NCI-H1417 treated with DMSO at 0.1 percent for 48 hours (cell line): Measurements from ENCODE around the gene ATP8B4.
"Not testable (repeated sequence)": the region's sequence is repeated elsewhere in the genome, so short reads cannot be mapped to it uniquely, and the experiment has no call there.

ENCODE experiments used
- DNase-seq: peaks from one replicate; lab custom pipeline; 2025; lab: John Stamatoyannopoulos, UW

The ATP8B4 gene

DNA sequence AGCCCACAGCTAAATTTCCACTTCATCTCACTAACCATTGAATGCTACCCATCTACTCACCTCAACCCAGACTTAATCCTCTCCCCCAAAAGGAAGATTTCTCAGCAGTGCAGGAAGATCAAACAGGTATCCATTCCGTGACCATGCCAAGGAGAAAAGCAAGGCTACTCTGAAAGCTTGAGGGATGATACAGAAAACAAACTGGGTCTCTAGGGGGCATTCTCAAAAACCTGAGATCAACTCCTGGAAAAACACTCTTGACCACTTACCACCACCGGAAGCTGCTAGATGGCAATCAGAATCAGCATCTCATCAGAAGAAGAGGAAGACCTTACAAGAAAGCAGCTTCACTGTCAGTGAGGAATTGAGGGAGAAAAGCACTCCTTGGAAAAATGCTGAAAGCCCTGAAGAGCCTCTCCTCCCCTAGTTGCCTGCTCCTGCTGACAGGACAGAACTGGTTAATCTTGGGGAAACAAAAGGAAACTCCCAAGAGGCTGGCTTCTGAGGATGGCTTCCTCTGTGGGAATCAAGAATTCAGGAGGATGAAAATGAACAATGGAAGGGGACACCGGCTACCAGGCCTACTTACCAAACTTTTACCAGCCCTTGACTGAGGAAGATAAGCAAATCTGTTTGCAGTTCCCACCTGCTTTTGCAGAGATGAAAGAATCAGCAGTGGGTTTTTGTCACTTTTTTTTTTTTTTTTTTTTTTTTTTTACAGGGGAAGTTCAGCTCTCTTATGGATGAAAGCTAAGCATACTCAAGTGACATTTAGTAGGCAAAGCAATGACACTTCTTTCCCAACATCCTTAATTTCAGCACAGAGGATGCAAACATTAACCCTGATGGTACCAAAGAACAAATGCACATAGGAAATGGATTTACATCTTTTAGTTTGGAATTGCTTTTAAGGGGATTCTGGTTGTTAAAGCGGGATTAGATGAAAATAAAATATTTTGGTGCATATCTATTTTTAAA is at the start of gene ATP8B4:
Gene ATP8B4 (minus strand): TSS at position 171 of the 978 bp plus-strand sequence. CDS start 12,267 bp downstream, outside the sequence.
- no peak for DNase-seq

DNA sequence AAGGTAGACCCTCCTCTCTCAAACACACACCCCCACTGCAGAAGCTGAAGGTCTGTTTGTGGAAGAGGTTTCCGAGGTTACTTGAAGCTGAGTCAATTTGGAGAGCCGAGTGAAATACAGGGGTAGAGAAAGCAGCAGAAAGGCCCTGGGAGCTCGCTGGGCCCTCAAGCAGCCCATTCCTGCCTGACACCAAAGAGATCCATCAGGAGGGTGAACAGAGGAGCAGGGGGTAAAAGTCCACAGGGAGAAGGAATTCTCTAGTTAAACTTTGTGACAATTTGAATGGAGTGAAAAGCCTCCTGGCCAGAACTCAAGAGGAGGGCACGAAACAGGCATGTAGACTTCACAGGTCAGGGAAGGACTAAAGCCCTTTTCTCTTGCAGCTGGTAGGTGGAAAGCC is 49.3 kb upstream of the ATP8B4 start:
- no peak for DNase-seq

DNA sequence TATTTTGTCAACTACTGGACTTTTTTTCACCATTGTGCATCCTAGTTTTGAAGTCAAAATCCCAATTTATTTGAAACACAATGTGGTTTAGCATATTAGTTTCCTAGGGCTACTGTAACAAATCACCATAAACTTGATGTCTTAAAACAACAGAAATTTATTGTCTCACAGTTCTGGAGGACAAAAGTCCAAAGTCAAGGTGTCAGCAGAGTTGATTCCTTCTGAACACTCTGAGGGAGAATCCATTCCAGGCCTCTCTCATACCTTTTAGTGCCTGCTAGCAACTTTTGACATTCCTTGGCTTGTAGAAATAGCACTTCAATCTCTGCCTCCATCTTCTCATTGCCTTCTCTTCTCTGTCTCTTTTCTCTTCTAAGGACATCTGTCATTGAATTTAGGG is 48.1 kb upstream of the ATP8B4 start:
- DNase-seq, result no peak

- DNase-seq, result no peak
Measured at GRCh38 chr15:50166216-50166615, 47.2 kb upstream of the ATP8B4 start.

DNA sequence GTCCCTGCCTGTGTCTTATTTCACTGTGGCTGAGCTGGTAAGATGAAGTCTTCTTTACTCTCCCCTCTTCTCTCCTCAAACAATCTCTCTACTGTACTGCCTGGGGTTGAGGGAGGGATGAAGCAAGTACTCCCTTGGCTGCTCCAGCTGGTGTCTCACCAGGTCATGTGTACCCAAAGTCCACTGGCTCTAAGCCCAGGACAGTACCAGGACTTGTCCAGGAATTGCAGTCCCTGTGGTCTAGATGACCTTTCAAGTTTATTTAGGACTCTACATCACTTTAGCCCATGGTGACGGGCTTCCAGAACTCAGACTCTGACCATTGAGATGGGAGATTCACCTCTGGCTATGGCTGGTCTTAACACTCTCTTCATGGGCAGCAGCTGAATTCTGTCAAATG is 45.4 kb upstream of the ATP8B4 start:
- no peak for DNase-seq

DNA sequence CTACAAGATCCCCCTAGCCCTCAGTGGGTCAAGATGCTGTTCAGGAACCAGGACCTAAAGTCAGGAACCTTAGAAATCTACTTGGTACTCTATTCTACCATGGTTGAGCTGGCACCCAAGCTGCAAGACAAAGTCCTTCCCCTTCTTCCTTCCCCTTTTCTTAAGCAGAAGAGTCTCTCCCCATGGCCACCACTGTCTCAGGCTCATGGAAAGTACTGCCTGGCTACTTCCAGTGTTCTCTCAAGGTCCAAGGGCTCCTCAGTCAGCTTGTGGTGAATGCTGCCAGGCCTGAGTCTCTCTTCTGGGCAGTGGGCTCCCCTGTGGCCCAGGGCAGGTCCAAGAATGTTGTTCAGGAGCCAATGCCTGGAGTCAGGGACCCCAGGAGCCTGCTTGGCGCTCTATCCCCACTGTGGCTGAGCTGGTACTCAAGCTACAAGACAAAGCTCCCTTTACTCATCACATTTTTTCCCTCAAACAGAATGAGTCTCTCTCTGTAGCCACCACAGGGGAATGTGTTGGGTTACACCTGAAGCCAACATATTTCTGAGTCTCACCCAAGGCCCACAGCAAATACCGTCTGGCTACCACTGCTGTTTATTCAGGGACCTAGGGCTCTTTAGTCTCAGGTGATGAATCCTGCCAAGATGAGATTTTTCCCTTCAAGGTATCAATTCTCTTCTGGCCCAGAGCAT is 44.8 kb upstream of the ATP8B4 start:
- no peak for DNase-seq

- DNase-seq, result no peak
Measured at GRCh38 chr15:50162969-50163718, 44.1 kb upstream of the ATP8B4 start.

- DNase-seq, result not testable (repeated sequence)
Measured at GRCh38 chr15:50158236-50158635, 39.2 kb upstream of the ATP8B4 start.

GRCh38 chr15:50151476-50151875 is 32.4 kb upstream of the ATP8B4 start:
- no peak for DNase-seq

- DNase-seq, result no peak
Measured at GRCh38 chr15:50150851-50151250, 31.8 kb upstream of the ATP8B4 start.

DNA sequence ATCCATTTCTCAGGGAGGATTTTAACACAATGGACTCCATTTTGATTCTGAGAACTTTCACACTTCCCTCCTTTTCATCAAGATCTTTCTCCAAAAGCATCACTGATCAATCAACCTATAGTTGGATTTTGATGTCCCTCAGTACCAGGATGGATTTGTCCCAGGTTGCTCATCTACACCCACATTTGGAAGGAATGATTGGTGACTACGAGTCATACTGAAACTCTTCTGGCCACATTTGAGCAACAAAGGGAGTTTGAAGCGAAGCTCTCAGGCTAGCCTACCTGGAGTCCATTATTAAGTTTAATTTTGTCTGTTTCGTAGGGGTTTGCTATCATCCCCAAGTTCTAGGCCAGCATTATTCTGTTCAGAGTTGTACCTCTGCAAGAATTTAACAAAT is 31.3 kb upstream of the ATP8B4 start:
- no peak for DNase-seq

DNA sequence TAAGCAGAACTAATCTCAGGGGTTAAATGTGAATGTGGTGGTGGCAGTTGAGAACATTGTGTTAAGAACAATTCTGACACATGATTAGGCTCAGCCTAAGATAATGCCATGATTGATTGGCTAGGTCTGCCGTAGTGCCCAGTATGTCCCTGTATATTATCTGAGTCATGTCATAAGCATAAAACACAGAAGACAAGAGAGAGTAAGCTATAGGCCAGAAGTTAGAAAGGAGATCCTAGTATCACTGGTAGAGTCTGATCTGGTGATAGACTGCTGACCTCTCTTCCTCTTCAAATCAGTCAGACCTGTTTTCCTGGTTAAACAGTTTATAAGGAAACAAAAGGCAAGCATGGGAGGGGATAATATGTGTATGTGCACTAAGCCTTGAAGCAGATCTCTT is 30.1 kb upstream of the ATP8B4 start:
- DNase-seq, result no peak

DNA sequence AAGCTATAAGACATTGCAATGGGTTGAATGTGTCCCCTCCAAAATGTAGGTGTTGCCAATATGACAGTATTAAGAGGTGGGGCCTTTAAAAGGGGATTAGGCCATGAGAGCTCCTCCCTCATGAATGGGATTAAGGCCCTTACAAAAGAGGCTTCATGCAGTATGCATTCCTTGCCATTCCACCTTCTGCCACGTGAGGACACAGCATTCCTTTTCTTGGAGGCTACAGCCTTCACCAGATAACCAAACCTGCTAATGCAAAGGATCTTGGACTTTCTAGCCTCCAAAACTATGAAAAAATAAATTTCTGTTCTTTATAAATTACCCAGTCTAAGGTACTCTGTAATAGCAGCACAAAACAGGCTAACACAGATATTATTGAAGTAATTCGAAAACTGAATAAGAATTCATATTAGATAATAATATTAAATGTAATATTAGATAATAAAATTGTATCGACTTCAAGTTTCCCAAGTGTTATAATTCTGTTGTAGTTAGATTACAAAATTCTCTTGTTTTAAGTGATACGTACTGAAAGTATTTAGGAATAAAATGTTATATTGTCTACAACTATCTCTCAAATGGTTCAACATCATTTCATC is 29.4 kb upstream of the ATP8B4 start:
- no peak for DNase-seq

- no peak for DNase-seq
Measured at GRCh38 chr15:50146632-50147031, 27.6 kb upstream of the ATP8B4 start.

DNA sequence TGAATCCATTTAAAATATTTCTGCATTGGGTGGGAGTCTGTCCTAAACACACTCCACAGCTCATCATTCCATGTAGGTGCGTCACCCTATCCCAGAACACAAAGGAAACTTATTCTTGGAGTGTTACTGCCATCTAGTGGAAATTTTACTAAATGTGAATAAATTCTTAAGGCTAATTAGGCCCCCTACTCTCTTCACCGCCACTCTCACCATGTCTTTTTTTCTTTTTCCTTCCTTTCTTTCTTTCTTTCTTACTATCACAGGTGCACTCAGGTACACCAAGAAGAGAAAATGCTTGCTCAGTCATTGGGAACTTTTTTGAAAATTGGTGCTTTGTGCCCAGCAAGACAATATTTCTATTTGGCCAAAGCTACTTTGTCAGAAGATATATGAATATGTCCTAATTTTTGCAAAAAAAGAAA is 26.4 kb upstream of the ATP8B4 start:
- no peak for DNase-seq

DNA sequence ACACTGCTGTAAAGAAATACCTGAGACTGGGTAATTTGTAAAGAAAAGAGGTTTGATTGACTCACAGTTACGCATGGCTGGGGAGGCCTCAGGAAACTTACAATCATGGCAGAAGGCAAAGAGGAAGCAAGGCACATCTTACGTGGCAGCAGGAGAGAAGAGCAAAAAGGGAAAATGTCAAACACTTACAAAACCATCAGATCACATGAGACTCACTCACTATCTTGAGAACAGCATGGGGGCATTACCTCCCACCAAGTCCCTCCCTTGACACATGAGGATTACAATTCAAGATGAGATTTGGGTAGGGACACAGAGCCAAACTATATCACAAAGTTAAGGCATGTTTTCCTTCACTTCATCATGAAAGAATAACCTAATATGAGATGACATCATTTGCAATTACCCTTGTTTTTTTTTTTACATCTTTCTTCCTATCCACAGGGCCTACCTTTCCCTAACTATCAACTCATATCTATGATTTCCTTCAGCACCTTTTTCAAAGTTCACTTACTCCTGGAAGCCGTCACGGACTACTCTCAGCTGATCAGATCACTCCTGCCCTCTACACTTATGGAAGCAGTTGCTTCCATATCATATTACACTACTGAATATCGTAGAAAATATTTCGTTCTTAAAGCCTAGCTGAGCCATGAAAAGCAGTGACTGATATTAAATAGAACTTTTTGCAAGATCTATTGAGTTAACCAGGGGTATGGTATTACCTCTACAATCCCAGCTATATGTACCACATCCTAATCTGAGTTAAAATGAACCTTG is 25.5 kb upstream of the ATP8B4 start:
- DNase-seq, result no peak

DNA sequence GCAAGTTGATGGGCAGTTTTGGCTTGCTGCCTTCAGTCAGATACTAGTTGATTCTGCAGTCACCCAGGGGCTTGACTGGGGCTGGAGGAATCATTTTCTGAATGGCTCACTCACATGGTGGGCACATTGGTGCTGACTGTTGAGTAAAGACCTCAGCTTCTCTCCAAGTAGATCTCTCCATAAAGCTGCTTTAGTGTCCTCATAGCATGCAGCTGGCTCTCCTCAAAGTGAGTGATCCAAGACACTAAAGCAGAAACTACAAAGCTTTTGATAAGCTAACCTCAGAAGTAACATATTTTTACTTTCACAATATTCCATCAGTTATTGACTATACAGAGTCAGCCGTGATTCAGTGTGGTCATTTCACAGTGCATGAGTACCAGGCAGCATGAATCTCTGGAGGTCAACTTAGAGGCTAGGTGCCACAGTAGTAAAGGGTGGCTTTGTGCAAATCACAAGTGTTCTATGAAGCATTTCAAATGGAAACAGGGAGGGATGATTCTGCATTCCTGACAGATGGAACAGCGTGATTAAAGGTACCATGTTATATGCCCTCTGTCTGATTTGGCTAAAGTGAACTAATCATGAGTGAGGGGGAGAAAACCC is 24.3 kb upstream of the ATP8B4 start:
- no peak for DNase-seq

- no peak for DNase-seq
Measured at GRCh38 chr15:50141856-50142255, 22.8 kb upstream of the ATP8B4 start.

- DNase-seq, result no peak
Measured at GRCh38 chr15:50140983-50141382, 21.9 kb upstream of the ATP8B4 start.

GRCh38 chr15:50140098-50140497 is 21.1 kb upstream of the ATP8B4 start:
- DNase-seq, result no peak

GRCh38 chr15:50138391-50138790 is 19.4 kb upstream of the ATP8B4 start:
- DNase-seq, result no peak
